HEK293 (cell line): ENCODE results near the gene PIGP.
"Not testable (repeated sequence)": the region's sequence is repeated elsewhere in the genome, so short reads cannot be mapped to it uniquely, and the experiment has no call there.

Experiments
- KLF1 ChIP-seq: fragments of 450-650 bp; formaldehyde crosslinking; IDR thresholded peaks from 2 replicates; pipeline ENCODE4 v1.5.1; 2016; ENCODE audit warnings: missing biosample characterization, missing genetic modification characterization
- ZNF354C ChIP-seq: fragments of 450-650 bp; formaldehyde crosslinking; IDR thresholded peaks from 2 replicates; pipeline ENCODE4 v1.5.1; 2016; ENCODE audit warnings: missing biosample characterization, missing genetic modification characterization, low read depth, borderline replicate concordance
- TF ChIP-seq, protein P1 (sequence below): fragments of 450-650 bp; formaldehyde crosslinking; IDR thresholded peaks from 2 replicates; pipeline ENCODE4 v1.5.1; 2016; ENCODE audit warnings: missing biosample characterization, missing genetic modification characterization

DNA sequence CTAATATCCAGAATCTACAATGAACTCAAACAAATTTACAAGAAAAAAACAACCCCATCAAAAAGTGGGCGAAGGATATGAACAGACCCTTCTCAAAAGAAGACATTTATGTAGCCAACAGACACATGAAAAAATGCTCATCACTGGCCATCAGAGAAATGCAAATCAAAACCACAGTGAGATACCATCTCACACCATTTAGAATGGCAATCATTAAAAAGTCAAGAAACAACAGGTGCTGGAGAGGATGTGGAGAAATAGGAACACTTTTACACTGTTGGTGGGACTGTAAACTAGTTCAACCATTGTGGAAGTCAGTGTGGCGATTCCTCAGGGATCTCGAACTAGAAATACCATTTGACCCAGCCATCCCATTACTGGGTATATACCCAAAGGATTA lies 41.4 kb upstream of the PIGP start:
- TF ChIP-seq, protein P1, sequence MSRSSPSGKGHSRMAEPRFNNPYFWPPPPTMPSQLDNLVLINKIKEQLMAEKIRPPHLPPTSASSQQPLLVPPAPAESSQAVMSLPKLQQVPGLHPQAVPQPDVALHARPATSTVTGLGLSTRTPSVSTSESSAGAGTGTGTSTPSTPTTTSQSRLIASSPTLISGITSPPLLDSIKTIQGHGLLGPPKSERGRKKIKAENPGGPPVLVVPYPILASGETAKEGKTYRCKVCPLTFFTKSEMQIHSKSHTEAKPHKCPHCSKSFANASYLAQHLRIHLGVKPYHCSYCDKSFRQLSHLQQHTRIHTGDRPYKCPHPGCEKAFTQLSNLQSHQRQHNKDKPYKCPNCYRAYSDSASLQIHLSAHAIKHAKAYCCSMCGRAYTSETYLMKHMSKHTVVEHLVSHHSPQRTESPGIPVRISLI, result not testable (repeated sequence)
- TF ChIP-seq KLF1, ZNF354C (tag by site-specific recombination): not testable (repeated sequence)
